GM18907 (cell line): Measurements from ENCODE around the gene MAML2.

Source experiments
- ATAC-seq: cut with Tn5 transposase; IDR thresholded peaks from one replicate; pipeline ENCODE4 v1.9.1; 2021; ENCODE audit warnings: mild to moderate bottlenecking, moderate library complexity; ENCODE audit not compliant: unreplicated experiment

Gene MAML2

DNA sequence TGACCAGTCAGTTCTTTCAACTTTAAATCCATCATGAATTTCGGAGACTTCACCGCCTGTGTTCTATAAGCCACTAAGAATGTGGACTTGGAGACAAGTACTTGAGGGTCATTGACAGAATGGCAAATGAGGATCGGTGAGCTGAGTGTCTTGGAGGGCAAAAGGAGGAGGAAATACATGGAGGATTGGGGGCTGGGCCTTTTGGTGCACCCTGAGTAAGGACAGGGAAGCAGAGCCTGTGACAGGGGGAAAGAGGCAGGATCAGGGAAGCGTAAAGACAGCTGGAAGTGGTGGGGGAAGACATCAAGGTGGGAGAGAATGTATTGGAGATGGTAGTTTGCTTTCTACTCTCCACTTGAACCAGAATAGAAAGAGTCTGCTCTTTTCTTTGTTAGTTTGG, 348.7 kb downstream of the MAML2 start:
- ATAC-seq = no peak

DNA sequence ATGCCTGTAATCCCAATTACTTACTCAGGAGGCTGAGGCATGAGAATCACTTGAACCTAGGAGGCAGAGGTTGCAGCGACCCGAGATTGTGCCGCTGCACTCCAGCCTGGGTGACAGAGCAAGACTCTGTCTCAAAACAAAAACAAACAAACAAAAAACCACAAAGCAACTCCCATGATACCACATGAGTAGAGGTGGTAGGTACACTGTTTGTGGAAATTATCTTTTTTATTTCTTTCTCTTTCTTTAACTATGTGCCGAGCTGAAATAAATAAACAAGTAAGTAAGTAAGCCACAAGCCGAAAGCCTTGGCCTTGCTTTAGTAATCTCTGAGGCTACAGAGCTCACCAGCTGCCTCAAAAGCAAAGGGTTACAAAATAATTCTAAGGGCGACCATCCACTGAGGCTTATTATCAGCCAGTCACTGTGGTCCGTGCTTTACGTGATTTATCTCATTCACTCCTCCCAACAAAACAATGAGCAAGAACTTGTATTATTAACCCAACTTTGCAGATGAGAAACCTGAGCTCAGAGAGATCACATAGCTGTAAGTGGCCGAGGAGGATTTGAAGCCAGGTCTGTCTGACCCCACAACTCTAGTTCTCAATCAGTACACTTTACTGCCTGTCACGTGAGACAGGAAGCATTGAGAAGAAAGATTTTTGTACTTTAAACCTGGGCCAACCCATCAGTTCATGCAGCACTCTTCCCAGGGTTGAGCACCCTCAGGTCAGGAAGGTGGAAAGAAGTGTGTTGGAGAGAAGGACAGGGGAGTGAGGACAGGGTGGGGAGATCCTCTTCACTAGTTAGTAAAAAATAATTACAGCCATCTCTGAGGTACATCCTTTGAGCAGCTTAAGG, 349.3 kb downstream of the MAML2 start:
- no peak for ATAC-seq

DNA sequence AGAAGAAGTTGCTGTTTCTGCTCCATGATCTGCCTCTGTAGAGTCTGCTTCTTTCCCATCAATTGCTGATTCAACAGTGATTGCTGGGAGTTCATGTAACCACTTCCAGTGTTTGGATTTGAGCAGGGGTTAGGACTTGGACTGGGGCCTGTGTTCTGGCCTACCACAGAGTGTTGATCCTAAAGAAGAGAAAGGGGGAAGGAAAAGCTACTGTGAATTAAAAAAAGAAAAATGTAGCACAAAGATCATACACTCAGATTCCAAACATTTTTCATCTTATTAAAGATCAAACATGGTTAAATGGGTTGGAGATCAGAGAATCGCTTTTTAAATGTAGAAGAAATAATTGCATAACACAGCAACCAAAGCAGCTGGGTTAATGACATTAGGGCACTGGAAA, 351.4 kb downstream of the MAML2 start:
- ATAC-seq = no peak

DNA sequence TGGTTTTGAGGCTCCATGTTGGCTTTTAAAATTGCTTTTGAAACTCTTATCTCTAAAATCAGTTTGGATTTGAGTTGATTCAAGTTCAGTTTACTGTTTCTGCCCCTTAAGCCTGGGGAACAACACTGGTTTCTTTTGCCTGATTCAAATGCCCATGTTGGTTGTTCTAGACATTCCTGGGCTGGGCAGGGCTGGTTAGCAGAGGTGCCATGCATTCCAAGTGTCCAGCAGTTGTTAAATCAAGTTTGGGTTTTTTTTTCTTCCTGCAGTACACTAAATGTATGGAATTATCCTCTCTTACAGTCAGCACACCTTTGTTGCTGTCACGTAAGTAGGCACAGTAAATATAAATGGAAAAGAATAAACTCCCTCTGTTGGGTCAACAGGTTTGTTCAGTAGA, 351.9 kb downstream of the MAML2 start:
- ATAC-seq = no peak

DNA sequence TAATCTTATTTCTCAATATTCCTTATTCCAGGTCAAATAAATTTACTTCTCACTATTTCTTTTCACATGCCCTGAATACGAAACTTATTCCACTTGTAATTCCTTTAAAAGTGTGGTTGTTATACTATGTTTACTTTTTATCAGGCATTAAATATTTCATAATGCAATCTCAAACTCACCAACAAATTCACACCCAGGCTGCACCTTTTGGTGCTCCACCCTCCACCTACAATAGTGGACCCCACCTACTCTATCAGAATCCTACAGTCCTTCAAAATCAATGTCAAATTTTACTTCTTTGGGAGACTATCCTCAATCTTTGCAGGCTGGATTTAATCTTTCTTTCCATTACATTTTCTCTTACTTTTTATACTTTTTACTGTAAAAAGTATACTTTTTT, 353.2 kb downstream of the MAML2 start:
- ATAC-seq = no peak

DNA sequence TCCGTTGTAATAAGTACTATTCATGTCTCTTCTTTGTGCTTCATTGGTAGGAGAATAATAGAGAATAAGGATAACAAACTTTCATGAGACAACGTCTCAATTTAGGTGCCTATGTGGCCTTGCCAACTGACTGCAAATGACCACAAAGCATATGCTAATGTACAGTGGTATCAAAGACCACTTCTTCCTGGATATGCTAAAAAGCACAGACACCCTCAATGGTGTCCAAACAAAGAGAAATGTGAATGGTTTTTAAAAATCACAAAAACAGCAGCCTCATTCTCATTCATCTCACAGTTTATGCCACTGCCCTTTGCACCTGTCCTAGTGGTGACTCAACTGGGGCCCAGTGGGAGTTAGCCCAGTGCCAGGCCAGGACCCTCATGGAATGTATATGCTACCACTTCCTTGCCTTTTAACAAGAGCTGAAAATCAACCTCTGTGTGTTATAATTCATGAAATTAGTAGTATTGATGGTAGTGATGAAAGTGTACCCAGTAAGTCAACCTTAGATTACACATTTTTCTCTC, 353.9 kb downstream of the MAML2 start:
- no peak for ATAC-seq

DNA sequence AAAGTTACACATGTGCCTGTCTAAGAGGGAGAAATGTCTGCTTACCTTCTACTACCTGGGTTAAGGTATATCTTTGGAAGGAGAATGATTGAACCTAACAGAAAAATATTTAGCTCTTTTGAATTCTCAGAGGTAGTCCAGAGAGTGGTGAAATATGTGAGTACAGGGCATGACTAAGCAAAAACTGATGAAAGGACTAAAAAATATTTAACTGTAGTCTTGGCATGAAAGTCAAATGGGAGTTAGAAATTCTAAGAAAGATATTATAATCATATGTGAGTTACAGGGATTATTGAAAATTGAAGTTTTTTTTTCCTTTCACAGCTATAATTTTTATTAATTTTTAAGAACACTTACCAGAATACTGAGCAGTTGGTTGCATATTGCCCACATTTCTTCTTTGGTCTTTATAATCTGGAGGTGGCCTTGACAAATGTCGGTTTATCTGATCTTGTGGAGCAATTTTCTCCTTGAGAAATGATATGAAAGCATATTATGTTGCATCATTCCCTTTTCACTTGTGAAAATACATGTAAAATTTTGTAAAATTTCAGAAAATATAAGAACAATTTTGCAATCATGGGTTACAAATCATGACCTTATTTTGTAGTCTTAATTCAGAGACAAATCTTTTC, 357.7 kb downstream of the MAML2 start:
- ATAC-seq = no peak

DNA sequence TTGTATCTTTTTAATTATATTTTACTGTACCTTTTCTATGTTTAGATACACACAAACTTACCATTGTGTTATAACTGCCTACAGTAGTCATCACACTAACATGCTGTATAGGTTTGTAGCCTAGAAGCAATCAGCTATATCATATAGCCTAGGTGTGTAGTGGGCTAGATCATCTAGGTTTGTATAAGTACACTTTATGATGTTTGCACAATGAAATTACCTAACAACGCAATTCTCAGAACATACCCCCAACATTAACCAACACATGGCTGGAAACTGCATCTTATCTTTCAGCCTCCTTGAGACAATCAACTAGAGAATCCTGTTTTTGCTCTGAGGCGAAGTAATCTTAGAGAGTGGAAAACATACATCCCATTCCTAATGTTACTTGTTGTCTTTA, 358.9 kb downstream of the MAML2 start:
- ATAC-seq = no peak

DNA sequence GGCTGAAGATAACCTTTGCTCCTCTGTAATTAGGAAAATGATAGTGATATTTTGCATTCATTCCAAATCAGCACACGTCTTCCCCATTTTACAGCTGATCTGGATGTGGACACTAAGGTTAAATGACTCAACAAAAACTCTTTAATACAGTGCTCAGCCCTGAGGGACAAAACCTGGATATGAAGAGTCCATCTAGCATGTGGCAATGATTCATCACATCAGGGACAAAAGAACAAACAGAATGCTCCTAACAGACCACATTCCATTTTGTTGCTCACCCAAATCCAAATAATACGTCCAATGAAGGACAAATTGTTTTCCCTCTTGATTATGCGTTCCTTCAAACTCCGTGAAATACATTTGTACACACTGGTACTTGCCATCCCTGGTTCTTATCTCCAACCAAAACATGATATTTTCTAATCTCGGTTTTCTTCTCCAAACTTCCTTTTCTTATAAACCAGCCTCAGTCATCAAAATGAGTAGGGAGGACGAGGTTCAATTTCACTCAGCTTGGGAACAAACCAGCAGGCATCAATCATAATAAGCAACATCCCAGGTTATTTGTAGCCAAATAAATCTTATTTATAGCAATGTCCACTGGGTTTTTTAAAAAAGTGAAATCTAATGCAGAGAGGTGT, 365.3 kb downstream of the MAML2 start:
- ATAC-seq = no peak

DNA sequence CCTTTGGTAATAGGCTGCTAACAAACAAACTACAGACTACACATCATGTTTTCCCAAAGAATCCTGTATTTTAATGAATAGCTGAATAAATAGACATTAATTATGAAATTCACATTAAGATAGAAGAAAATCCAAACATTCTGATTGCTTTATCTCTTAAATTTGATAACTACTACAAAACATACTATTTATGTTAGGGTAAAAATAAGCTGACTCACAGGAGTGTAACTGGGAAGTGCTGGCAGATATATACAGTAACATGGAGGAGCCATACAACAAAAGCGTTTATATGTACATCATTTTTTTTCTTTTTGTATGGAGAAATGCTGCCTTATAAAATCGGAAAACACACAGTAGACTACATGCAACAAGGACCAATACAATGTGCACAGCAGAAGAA, 366.4 kb downstream of the MAML2 start:
- no peak for ATAC-seq

DNA sequence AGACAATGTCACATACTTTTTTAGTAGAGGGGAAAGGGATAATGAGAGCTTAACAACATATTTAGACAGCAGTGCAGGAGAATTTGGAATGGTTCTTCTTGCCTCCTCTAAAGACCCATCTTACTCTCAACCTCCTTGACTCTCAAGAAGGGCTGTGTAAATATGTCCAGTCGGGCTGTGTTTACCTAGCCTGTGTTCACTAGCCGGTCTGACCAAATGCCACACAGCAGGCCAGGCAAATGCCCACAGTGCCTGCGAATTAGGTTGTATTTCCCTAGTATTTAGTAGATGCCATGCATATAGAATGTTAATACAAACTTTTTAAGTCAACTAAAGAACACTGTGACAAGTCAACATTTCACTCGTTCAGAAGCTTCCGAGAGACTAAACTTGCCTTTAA, 367.7 kb downstream of the MAML2 start:
- ATAC-seq = no peak

DNA sequence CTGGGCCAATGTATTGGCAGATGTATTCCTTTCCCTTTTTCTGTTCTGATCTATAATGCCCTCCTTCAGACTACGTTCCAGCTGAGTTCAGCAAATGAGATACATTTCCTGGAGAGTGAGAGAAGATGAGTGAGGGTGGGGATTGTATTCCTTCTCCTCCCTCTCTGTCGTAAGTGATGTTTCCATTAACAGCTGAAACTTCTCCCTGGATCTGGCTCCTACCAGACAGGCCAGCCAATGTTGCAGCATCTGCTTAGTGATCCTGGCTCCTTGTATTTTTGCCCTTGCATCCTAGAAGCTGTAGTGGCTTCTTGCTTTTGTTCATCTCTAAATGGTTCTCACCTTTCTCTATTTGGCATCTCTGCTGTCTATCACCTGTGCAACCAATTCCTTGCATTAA, 370.9 kb downstream of the MAML2 start:
- no peak for ATAC-seq

DNA sequence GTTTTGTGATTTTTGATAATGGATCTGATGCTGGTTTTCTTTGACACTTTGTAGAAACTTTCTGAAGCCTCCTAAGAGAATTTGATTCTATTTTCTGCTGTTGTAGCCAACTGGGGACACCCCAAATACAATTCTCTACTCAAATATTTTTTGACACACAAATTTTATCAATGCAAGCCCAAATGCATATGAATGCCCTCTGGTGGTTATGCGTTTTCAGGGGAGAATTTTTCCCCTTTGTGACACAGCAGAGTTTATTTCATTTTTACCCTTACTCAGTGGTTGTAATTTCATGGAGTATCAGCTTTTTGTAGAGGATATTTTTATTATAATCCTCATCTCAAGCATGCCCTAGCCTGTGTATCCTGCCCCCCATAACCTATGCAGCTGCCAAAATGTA, 374.4 kb downstream of the MAML2 start:
- ATAC-seq = no peak

DNA sequence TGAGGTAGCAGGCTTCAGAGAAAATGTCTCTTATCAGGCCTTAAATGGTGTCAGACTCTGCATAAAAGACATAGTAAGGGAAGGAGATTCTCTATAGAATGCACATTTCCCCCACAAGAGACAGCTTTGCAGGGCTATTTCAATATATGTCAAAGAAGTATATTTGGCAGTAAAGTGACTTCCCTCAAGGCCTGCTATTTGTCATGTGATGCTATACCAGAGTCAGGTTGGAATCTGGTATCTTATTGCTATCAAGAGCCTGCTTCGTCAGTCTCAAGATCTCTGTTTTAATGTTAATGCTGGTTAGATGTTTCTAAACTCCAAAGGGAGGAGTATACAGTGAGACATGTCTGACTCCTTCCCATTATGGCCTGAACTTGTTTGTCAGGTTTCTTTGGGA, 378.7 kb downstream of the MAML2 start:
- no peak for ATAC-seq

DNA sequence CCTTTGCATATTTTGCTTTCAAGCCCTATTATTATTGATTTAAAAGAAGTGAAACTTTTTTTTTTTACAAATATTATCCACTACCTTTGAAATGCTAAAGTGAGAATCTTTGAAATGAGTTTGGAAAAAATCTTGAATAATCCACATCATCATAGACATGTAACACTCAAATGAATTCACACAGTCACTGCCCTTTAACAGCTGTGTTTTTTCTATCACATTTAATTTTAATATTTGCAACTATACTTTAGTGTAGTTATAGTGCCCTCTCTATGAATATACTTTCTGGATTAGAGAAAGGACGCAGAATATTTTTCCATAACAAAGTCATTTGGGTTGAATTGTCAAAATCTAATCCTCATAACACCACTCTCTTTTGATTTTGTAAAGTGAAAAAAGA, 381.2 kb downstream of the MAML2 start:
- ATAC-seq = no peak

DNA sequence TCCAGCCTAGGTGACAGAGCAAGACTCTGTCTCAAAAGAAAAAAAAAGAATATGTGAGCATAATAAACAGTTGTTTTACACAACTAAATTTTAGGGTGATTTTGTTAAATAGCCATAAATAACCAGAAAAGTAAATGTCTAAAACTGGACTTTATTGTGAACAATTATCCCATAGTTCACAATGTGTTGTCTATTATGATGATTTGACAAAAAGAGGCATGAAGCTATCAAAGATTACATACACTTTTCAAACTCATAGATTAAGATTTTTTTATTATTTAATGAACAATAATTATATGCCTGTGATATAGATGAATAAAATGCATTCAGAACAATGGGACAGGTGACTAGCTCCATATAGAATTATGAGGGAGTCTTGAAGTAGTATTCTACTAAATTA, 392.1 kb downstream of the MAML2 start:
- no peak for ATAC-seq

DNA sequence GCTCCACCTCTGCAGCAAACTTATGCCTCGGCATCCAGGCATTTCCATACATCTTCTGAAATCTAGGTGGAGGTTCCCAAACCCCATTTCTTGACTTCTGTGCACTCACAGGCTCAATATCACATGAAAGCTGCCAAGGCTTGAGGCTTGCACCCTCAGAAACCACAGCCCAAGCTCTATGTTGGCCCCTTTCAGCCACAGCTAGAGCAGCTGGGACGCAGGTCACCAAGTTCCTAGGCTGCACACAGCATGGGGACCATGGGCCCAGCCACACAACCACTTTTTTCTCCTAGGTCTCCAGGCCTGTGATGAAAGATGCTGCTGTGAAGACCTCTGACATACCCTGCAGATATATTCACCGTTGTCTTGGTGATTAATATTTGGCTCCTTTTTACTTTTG, 394.4 kb downstream of the MAML2 start:
- ATAC-seq = no peak

DNA sequence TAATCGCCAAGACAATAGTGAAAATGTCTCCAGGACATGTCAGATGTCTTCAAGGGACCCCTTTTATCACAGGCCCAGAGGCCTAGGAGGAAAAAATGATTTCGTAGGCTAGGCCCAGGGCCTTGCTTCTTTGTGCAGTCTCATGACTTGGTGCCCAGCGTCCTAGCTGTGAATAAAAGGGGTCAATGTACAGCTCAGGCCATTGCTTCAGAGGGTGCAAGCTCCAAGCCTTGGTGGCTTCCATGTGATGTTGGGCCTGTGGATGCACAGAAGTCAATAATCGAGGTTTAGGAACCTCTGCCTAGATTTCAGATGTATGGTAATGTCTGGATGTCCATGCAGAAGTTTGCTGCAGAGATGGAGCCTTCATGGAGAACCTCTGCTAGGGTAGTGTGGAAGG, 398.4 kb downstream of the MAML2 start:
- no peak for ATAC-seq

DNA sequence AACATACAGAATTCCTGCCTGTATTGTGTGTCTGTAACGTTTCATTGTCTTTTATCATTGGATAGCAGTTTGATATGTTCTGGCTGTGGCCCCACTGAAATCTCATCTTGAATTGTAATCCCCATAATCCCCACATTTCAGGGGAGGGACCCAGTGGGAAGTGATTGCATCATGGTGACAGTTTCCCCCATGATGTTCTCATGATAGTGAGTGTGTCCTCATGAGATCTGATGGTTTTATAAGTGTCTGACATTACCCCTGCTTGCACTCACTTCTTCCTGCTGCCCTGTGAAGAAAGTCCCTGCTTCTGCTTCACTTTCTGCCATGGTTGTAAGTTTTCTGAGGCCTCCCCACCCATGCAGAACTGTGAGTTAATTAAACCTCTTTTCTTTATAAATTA, 399.4 kb downstream of the MAML2 start:
- no peak for ATAC-seq

DNA sequence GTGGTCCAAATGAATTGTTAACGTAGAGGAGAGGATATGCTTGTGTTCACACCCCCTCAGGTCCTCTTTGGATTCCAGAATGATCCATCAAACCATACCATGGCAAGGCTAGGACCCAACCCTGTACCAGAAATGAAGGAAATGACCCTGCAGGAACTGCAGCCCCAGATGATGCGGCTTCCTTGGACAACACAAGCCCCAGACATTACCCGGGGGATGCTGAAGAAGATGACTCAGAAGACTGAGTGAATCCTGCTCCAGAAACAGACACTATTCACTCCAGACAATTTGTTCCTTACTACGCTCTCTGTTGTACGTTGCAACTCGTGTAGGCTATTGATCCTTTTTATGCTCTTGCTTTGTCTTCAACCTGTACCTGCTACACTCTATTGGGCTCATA, 403.9 kb downstream of the MAML2 start:
- no peak for ATAC-seq

DNA sequence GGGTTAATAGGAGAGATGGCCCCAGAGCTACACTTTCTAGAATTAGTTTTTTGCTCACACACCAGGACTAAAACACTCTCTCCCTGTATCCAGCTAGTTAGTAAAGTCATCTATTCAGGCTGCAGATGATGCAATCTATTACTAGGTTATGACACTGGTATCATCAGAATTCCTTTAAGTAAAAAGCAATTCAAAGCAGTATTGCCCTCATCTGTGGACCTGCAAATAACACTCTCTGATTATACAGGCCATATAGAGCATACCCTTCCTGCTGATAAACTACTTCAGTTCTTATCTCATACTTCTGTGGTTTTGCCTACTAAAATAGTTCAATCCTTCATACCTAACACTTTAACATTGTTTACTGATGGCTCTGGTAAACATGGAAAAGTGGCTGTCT, 405.6 kb downstream of the MAML2 start:
- no peak for ATAC-seq

DNA sequence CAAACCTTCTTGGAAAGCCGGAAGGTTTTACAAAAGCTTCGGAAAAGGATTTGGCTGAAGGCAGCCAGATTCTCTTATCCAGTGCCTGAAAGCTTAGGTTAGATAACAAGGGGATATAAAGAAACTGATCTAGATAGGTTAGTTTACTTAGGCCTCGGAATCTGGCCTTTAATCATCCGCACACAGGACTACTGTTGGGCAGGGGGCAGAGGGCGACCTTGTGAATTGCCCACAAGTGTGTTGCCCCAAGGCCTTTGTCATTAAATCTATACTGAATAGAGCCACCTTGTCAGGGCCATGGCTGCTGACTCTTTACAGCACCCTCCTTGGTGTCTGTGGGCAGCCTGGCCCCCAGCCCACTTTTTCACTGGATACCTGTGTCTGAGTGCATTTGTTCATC, 409.4 kb downstream of the MAML2 start:
- no peak for ATAC-seq
